GM19099 (cell line): ENCODE data around the gene ZNF33A.

Source experiments
- POLR2A ChIP-seq: IDR thresholded peaks from 3 replicates; pipeline ENCODE4 v1.6.1; 2011; ENCODE audit warnings: low read depth; ENCODE audit not compliant: insufficient read length; ENCODE audit errors: extremely low read depth

Gene ZNF33A

DNA sequence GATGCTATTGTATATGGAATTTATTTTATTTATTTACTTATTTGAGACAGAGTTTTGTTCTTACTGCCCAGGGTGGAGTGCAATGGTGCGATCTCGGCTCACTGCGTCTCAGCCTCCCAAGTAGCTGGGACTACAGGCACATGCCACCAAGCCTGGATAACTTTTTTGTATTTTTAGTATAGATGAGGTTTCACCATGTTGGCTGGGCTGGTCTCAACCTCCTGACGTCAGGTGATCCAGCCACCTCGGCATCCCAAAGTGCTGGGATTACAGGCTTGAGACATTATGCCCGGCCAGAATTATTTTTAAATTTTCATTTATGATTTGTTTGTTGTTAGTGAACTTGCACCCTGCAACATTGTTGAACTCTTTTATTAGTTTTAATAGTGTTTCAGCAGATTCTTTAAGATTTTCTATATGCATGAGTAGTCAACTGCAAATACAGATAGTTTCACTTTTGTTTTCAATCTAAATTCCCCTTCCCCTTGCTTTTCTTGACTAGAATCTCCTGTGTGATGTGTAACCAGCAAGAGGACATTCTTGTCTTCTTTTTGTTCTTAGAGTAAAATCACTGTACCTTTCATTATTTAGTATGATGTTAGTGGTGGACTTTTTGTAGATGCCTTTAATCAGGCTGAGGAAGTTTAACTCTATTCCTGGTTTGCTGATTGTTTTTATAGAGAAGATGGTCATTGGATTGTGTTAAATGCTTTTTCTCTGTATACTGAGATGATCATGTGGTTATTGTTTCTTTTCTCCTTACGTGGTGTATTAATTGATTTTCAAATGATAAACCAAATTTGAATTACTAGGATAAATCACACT lies 27.8 kb downstream of the ZNF33A start:
- no peak for TF ChIP-seq POLR2A

DNA sequence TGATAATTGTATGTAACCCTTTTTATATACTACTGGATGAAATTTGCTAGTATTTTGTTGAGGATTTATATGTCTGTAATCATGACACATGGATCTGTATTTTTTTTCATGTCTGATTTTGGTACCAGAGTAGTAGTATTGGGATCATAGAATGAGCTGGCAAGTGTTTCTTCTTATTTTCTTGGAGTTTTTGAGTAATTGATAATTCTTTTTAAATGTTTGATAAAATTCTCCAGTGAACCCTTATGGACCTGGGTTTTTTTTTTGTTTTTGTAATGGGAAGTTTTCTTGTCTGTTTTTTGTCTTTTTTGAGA lies 28.4 kb downstream of the ZNF33A start:
- no peak for TF ChIP-seq POLR2A

DNA sequence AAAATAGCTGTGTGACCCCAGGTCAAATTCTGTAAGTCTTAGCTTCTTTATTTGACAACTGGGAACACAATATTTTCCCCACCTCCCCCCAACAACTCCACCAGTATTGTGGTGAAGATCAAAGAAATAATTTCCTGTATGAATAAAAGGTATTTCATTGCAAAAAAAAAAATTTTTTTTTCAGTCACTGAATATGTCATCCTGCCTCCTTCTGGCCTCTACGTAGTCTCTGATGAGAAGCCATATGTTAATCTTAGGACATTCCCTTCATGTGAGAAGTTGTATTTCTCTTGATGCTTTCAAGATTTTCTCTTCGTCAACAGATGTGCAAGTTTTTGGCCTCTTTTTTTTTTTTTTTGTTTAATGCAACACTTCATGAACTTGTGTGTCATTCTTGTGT lies 33.0 kb downstream of the ZNF33A start:
- TF ChIP-seq POLR2A = no peak

DNA sequence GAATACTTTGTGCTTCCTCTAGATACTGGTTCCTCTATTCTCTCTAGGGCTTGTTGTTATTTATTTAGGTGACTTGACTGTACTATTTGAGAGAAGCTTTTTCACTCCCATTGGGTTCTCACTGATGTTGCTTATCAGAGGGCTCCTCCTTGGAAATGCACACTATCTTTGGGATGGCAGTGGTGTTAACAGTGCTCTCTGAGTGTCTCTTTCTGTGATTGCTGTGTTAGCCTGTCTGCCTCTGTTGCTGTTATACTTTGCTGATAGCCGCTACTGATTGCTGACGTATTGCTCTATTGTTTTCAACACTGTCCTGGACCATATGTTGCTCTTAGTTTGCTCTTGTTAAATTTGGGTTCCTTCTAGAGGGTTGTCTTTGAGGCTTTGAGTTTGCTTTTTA lies 34.7 kb downstream of the ZNF33A start:
- TF ChIP-seq POLR2A = no peak

DNA sequence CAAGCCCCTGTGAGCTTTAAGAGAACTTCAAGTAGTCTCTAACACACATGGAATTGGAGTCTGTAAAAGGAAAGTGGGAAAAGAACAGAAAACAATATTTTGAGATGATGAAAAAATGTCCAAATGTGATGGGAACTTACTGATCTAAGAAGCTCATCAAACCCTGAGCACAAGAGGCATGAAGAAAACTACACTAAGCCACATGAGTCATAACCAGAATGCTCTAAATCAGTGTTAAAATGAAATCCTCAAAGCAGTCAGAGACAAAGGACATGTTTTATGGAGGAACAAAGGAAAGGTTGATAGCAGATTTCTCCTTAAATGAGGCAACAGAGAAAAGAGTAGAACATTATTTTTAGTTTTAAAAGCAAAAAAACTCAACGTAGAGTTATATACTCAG lies 37.2 kb downstream of the ZNF33A start:
- no peak for TF ChIP-seq POLR2A

DNA sequence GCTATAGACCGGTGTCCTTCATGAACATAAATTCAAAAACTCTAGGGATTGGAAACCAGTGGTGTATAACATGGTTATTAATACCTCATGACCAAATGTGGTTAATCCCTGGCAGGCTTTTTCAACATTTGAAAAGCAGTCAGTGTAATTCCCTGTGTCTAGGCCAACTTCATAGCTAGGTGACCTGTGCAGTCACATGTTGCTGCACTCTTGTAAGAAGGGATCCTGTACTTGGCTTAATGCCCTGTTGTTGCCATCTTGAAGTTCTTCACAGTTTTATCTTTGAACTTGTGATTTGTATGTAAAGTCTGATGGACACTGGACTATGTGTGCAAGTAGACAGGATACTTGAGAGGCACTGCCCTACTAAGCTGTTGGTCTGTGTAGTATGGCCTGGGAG lies 39.7 kb downstream of the ZNF33A start:
- no peak for TF ChIP-seq POLR2A

DNA sequence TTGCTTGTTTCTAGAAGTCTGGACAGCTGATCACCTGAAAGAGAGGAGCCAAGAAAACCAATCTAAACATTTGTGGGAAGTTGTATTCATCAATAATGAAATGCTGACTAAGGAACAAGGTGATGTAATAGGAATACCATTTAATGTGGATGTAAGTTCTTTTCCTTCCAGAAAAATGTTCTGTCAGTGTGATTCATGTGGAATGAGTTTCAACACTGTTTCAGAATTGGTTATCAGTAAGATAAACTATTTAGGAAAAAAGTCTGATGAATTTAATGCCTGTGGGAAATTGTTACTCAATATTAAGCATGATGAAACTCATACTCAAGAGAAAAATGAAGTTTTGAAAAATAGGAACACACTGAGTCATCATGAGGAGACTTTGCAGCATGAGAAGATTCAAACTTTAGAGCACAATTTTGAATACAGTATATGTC lies 43.9 kb downstream of the ZNF33A start:
- no peak for TF ChIP-seq POLR2A

DNA sequence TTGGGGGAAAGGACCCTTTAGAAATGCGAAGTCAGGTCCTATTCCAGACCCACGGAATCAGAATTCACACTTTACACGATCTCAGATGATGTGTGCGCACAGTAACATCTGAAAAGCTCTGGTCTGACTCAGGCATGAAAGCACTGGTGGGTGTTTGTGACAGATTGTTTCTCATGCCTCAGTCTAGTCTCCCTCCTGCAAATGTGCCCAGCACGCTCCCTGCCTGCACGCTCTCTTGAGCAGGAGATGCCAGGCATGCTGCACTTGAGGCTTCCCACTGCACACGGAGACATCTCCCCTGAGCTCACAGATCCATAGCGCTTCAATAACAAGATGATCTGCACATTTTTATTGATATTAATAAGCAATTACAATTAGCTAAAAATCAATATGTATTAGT lies 60.0 kb downstream of the ZNF33A start:
- TF ChIP-seq POLR2A = no peak

DNA sequence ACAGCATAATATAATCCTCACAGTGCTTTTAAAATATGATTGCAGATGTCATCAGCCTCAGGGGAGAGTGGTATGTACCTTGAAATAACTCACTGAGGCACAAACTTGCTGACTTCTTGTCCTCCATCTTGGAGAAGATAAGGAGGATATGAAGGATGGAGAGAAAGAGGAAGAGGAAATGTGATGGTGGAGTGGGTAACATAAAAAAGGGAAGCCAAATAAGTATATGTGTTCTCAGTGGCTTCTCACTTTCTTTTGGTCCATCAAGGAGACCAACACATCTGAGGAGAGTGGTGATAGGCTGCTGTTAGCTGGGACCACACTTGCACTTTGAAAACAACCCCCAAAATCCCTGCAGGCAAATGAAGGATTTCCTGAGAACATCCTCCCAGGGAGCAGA lies 62.1 kb downstream of the ZNF33A start:
- TF ChIP-seq POLR2A = no peak

DNA sequence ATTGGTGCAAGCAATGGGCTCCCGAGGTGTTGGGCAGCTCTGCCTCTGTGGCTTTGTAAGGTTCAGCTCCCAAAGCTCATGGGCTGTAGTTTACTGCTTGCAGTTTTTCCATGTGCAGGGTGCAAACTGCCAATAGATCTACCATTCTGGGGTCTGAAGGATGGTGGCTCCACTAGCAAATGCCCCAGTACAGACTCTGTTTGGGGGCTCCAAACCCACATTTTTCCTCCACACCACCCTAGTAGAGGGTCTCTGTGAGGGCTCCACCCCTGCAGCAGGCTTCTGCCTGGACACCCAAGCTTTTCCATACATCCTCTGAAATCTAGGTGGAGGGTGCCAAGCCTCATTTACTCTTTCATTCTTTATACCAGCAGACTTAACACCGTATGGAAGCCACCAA lies 66.2 kb downstream of the ZNF33A start:
- TF ChIP-seq POLR2A = no peak

DNA sequence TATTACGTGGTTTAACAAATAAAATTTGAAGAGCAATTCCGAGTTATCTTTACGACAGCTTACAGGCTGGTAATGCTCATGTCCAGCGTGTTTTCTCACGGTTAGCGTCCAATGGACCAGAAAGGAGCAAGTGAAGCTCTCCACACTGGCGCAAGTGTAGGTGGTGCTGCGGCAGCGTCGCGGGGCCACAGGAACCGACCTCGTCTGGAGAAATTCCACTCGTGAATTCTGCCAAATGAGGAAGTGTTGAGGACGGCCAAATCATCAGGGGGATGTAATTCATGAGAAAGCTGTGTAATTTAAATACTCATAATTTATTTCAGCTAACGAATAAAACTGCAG lies 83.3 kb downstream of the ZNF33A start:
- TF ChIP-seq POLR2A = no peak

DNA sequence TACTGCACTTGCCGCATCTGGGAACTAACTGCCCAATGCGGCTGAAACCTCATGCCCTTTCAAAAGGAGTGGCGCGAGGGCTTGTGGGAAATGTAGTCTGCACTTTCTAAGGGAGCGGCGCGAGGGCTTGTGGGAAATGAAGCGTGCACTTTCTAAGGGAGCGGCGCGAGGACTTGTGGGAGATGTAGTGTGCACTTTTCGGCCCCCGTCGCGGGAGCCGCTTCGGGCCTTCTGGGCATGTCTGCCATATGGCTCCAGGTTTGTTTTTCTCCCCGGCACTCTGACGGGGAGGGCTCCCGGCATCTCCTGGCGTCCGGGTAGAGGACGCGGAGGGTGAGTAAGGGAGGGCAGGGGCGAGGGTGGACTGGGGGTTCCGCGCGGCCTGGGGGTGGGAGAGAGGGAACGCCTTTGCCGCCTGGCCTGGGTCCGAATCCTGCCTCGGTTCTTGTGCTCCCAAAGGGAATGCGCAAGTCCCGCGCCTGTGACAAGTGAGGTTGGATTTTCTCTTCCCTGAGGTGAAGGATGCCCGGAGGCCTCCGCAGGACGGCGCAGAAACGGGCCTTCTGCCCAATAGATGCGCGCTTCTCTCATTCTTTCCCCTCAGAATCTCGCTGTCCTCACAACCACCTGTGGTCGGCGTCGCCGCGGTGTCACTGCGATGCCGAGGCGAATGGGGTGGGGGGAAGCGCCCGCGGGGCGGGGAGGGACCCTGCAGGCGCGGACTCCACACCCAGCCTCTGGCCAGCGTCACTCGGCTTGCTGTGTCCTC lies 83.9 kb downstream of the ZNF33A start, which contains the start of gene ZNF37A:
TSS of gene ZNF37A (plus strand) at position 180 of the 769 bp plus-strand sequence. CDS start 2,281 bp downstream, outside the sequence.
- TF ChIP-seq POLR2A = peak; percentile 62

DNA sequence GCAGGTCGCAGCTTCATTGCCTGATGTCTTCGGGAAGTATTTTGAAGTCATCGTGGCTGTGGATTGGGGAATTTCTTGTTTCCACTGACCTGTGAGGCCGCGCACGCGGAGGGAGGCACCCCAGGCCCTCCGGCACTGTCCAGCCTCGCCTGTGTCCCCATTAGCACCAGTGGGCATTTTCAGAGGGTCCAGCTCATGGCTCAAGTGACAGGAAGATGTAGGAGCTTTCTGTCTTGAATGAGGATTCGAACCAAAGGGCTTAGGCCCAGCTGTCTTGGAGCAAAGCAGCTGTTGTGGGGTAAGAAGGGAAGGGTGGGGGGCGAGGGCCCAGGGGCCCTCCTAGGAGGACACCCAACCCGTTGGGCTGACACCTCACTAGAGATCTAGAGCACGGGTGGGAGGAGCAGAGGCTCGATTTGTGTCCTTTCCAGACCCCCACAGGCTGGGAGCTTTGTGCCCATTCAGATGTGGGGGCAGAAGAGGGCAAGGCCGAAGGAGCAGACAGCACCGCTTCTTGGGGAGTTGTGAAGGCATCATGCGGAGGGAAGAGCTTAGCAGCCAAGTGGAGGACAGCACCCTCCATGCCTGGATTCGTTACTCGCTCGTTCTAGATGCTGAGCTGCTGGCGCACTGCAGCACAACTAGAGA lies 84.6 kb downstream of the ZNF33A start:
- TF ChIP-seq POLR2A = no peak

DNA sequence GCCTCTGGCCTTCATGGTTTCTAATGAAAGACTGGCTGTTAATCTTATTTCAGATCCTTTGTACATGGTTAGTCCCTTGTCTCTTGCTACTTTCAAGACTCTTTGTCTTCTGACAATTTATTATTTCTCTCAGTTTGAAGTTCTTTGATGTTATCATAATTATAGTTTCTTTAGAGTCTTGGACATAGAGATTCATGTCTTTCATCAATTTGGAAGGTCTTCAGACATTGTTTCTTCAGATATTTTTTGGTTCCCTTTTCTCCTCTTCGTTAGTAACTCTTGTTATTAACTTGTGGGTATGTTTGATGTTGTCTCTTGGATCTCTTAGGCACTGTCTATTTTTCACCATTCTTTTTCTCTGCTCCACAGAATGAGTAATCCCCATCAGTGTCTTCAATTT lies 92.4 kb downstream of the ZNF33A start:
- no peak for TF ChIP-seq POLR2A

DNA sequence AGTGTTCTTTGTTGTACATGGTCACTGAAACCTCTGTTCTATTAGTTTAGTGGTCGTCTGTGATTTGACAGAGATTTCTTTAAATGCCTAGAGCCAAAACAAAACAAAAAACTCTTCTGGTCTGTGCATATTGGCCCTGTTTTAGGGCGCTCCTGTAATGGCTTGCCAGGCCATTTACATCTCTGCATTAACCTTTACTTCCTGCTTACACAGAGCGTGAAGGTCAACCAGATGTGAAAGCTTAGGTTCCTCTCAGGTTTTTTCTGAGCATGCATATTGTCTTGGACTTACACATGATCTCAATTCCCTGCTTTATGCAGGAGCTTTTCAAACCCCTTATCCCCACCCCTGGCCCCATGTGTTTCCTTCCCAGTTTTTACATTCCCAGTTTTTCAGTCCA lies 93.3 kb downstream of the ZNF33A start:
- no peak for TF ChIP-seq POLR2A

DNA sequence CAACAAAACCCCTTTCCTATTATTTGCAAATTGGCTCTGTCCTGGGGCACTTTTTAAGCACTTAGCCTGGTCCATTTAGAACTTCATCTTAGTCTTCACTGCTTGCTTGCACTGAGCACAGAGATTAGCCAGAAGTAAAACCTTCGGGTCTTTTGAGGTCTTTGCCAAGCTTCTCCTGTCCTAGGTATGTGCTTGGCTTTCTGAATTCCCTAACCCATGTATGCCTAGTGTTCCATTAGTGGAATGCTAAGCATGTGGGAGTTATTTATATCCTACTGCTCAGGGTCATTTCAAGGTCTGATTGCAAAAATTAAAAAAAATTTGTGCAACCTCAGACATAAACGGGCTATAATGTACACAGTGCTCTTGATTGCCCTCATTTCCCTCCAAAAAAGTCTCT lies 101.7 kb downstream of the ZNF33A start:
- TF ChIP-seq POLR2A = no peak
